BLaER1 (cell line): ENCODE measurements around the gene SUPT3H.

Experiments used
- H3K27ac ChIP-seq: shearing (Covaris generic); formaldehyde crosslinking; 2 replicates; pipeline ENCODE4 v1.8.1; 2022
- H3K27me3 ChIP-seq: shearing (Covaris generic); formaldehyde crosslinking; 2 replicates; pipeline ENCODE4 v1.8.1; 2022
- H3K36me3 ChIP-seq: shearing (Covaris generic); formaldehyde crosslinking; 2 replicates; pipeline ENCODE4 v1.8.1; 2022
- H3K4me1 ChIP-seq: shearing (Covaris generic); formaldehyde crosslinking; 2 replicates; pipeline ENCODE4 v1.8.1; 2022
- H3K4me2 ChIP-seq: shearing (Covaris generic); formaldehyde crosslinking; 2 replicates; pipeline ENCODE4 v1.8.1; 2022
- H3K4me3 ChIP-seq: shearing (Covaris generic); formaldehyde crosslinking; 2 replicates; pipeline ENCODE4 v1.8.1; 2022
- H3K9ac ChIP-seq: shearing (Covaris generic); formaldehyde crosslinking; 2 replicates; pipeline ENCODE4 v1.8.1; 2022
- H3K9me3 ChIP-seq: shearing (Covaris generic); formaldehyde crosslinking; 2 replicates; pipeline ENCODE4 v1.8.1; 2022
- H4K20me1 ChIP-seq: shearing (Covaris generic); formaldehyde crosslinking; 2 replicates; pipeline ENCODE4 v1.8.1; 2022
- Cebpa-rat ChIP-seq: shearing (Covaris generic); IDR thresholded peaks from 2 replicates; pipeline ENCODE4 v1.8.1; 2022

Gene SUPT3H

DNA sequence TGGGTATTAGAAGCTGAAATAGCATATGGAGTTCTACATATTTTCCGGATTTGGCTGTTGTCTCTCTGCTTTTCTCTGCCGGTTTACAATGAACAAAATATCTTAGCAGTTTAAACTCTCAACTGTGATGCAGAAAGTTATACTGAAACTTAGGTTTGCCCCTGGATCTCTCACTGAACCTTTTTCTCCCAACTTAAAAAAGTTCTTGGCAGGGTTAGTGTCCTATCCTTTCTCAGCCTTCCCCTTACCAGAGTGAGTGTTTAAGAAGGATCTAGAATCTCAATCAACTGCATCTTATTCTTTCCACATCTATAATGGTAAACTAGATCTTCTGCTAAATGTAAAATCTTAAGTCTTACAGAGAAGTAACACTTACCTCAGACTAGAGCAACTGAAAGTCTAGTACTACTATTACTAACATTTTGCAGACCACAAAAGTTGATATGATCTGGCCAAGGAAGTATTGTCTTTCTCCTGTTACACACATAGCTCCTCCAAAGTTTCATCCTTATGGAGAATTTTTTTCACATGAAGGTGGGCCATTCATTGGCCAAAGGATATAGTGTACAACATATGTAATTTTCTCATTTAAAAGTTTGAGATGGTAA, 441.9 kb downstream of the SUPT3H start:
- no peaks in the 10 kb centered on the region for H3K27me3 ChIP-seq

DNA sequence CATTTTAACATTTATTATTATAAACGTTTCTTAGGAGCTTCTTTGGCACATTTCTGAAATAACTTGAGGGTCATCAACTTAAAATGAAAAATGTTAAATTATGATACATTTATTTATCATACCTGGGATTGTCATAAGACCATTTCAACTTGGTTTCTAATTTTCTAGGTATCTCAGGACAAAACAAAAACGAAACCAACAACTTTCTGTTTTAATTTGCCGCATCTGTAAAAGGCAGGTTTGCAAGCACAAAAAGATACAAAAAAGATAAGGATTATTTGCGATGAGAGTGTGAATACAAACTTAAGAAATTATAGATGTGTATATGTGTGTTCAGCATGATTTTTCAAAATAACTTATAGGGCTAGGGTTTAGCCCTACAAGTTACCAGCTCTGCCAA, 444.6 kb downstream of the SUPT3H start:
- no peaks in the 10 kb centered on the region for H3K9me3 ChIP-seq
- no peaks in the 10 kb centered on the region for H4K20me1 ChIP-seq
- no peak overlapping the region for H3K4me2 ChIP-seq
- H3K27ac ChIP-seq = no peak overlapping the region
- H3K27me3 ChIP-seq = no peaks in the 10 kb centered on the region
- no peak overlapping the region for H3K4me3 ChIP-seq
- TF ChIP-seq Cebpa-rat = no peak
- H3K9ac ChIP-seq = no peak overlapping the region
- no peaks in the 10 kb centered on the region for H3K36me3 ChIP-seq
- no peaks in the 10 kb centered on the region for H3K4me1 ChIP-seq

More for the DNA sequence above, 441.9 kb downstream of the SUPT3H start:
- Histone ChIP-seq H3K4me1 (no peaks in the 10 kb centered on the region), H4K20me1 (no peaks in the 10 kb centered on the region), H3K27ac (no peak overlapping the region), H3K4me2 (no peak overlapping the region), H3K36me3 (no peaks in the 10 kb centered on the region), H3K9me3 (no peaks in the 10 kb centered on the region), H3K4me3 (no peak overlapping the region), H3K9ac (no peak overlapping the region)
- TF ChIP-seq Cebpa-rat = no peak

DNA sequence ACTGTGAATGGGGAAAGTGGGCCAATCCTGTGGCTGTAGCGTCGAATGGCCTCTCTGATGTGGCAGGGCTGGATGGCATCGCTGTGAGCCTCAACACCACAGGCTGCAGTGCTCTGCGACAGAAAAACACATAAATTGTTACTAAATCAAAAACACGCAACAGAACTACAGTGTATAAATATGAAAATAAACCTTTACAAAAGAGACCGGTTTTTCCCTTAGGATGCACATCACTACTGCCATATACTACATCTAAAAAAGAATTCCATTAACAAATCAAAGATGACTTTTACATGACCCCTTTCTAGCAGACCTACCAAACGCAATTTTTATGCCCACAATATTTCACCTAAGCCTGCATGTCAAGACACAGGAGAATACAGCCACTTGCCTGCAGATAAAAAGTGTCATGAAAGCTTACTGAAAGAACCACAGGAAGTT, 445.1 kb downstream of the SUPT3H start:
- Histone ChIP-seq H3K4me1 (no peaks in the 10 kb centered on the region), H4K20me1 (no peaks in the 10 kb centered on the region), H3K36me3 (no peaks in the 10 kb centered on the region), H3K9ac (no peak overlapping the region), H3K27me3 (no peaks in the 10 kb centered on the region), H3K27ac (no peak overlapping the region), H3K4me2 (no peak overlapping the region), H3K4me3 (no peak overlapping the region), H3K9me3 (no peaks in the 10 kb centered on the region)
- TF ChIP-seq Cebpa-rat = no peak

DNA sequence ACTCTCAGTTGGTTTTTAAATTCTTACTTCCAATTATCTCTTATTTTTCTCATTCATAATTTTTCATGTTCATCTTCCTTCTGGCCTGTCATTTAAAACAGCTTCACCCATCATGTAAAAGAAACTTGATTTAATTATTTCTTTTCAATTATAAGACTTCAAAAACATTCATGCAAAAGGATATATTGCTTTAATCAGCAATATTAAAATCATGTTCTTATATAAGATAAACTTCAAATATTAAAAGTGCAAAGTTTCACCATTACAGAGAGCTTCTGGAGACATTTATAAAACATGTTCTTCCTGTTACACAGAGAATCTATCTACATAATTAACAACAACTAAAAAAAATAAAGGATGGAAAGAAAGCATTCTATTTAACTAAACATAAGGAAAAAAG, 446.3 kb downstream of the SUPT3H start:
- Histone ChIP-seq H3K9ac (no peak overlapping the region), H4K20me1 (no peaks in the 10 kb centered on the region), H3K4me2 (no peak overlapping the region), H3K4me1 (no peaks in the 10 kb centered on the region), H3K27ac (no peak overlapping the region), H3K36me3 (no peaks in the 10 kb centered on the region), H3K27me3 (no peaks in the 10 kb centered on the region), H3K9me3 (no peaks in the 10 kb centered on the region), H3K4me3 (no peak overlapping the region)
- no peak for TF ChIP-seq Cebpa-rat

DNA sequence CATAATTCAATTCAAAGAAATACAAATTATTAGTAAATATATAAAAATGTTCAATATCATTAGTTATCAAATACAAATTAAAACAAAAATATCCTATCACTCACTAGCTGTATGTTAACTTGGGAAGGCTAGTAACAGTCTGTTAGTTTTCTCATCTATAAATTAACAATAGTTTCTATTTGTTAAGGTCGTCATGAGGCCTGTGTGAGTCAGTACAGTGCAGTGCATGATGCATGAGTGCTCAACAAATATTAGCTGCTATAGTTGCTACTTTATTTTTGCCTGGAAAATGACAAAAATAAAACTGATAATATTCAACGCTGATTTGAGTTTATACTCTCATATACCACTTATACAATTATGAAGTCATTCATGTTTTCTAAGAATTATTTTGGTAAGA, 451.2 kb downstream of the SUPT3H start:
- H4K20me1 ChIP-seq = no peaks in the 10 kb centered on the region
- H3K4me2 ChIP-seq = no peak overlapping the region
- no peak overlapping the region for H3K9ac ChIP-seq
- no peak overlapping the region for H3K27ac ChIP-seq
- TF ChIP-seq Cebpa-rat = no peak
- H3K36me3 ChIP-seq = no peaks in the 10 kb centered on the region
- no peaks in the 10 kb centered on the region for H3K4me1 ChIP-seq
- H3K4me3 ChIP-seq = no peak overlapping the region
- H3K9me3 ChIP-seq = no peaks in the 10 kb centered on the region
- no peaks in the 10 kb centered on the region for H3K27me3 ChIP-seq

DNA sequence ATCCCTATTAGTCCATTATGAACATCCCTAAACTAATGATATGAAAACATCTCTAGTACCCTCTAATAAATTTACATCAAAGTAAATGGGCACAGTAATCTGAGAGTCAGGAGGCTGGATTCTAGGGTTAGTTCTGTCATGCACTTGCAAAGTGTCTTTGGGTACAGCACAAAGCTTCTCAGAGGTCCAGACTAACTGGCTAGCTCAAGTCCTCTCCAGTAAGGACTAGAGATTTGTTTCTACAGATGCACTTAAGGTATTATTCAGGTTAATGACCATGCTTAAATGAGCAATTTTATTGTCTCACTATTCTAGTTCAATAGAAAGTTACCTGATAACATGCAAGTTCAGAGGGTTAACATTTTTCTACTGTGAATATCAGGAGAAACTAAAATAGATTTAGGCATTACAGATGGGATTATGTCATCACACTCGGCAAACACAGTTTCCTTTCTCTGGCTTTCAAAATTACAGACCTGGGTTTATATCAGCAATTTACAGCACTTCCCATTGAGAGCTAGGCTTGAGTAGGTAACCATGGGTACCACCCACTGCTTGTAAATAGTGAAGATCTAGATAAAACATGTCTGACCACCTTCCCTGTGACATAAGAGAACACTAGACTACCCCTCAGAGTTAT, 452.5 kb downstream of the SUPT3H start:
- no peak overlapping the region for H3K4me3 ChIP-seq
- no peak for TF ChIP-seq Cebpa-rat
- no peaks in the 10 kb centered on the region for H4K20me1 ChIP-seq
- no peaks in the 10 kb centered on the region for H3K36me3 ChIP-seq
- no peaks in the 10 kb centered on the region for H3K27me3 ChIP-seq
- no peaks in the 10 kb centered on the region for H3K4me1 ChIP-seq
- no peak overlapping the region for H3K9ac ChIP-seq
- no peak overlapping the region for H3K4me2 ChIP-seq
- H3K9me3 ChIP-seq = no peaks in the 10 kb centered on the region
- H3K27ac ChIP-seq = no peak overlapping the region

DNA sequence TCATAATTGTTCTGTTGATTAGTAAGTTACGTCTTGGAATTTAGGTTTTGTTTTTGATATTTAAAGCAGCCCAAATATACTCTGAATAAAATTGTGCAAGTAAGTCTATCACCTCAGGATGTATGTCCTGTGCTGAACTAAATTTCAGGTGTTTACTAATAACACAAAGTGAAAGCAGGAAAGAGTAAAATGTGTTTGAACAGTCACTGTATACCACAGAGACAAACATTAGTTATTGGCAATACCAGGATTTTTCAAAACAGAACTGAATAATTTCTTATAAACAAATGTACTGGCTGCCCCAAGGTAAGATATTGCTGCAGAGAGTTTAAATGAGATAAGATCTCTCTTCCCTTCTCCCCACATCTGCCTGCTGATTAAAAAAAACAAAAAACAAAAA, 454.3 kb downstream of the SUPT3H start:
- Histone ChIP-seq H3K4me1 (no peaks in the 10 kb centered on the region), H3K27ac (no peak overlapping the region), H4K20me1 (no peaks in the 10 kb centered on the region), H3K4me3 (no peak overlapping the region), H3K36me3 (no peaks in the 10 kb centered on the region), H3K4me2 (no peak overlapping the region), H3K27me3 (no peaks in the 10 kb centered on the region), H3K9me3 (no peaks in the 10 kb centered on the region), H3K9ac (no peak overlapping the region)
- TF ChIP-seq Cebpa-rat = no peak

DNA sequence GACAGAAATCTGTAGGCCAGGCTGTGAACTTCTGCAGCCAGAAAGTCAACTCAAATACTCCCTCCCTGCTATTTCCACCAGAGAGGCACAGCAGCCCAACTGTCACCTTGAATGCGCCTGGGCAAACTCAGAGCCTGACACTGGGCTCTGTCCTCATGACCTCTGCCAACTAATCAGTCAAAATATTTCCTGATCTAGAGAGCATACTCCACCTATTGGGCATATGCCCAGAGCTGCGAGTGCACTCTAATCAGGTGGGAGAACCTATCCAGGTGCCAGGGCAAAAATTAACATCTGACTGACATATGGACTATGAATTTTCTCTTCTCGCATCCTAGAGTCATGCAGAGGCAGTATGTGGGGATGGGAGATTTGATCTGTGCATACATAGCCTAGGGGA, 455.9 kb downstream of the SUPT3H start:
- no peak overlapping the region for H3K27ac ChIP-seq
- H4K20me1 ChIP-seq = no peaks in the 10 kb centered on the region
- H3K9ac ChIP-seq = no peak overlapping the region
- TF ChIP-seq Cebpa-rat = no peak
- no peaks in the 10 kb centered on the region for H3K36me3 ChIP-seq
- no peaks in the 10 kb centered on the region for H3K27me3 ChIP-seq
- no peak overlapping the region for H3K4me3 ChIP-seq
- H3K9me3 ChIP-seq = no peaks in the 10 kb centered on the region
- H3K4me1 ChIP-seq = no peaks in the 10 kb centered on the region
- H3K4me2 ChIP-seq = no peak overlapping the region

DNA sequence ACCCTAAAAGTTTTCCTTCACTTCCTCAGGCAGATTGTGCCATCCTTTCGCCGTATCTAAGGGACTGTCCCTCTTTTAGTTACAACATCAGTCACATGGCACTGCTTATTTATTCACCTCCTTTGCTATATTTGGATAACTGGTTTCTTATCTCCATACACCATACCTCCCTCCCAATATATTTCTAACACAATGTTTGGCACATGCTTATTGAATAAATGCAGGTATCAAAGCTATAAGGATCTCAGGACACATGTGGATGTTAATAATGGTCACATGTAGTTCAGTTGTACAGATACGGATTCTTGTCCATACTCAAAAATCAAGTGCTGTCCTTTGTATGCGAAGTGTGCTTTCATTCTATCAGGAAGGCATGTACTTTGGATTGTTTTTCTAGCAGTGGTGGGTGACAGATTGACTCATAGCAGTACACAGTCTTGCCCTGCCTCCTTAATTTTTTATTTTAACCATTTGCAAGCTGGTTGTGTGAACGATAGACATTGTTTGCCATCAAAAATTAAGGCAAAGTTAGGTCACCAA, 456.7 kb downstream of the SUPT3H start:
- Histone ChIP-seq H3K27ac (no peak overlapping the region), H4K20me1 (no peaks in the 10 kb centered on the region), H3K9me3 (no peaks in the 10 kb centered on the region), H3K4me3 (no peak overlapping the region), H3K27me3 (no peaks in the 10 kb centered on the region), H3K4me1 (no peaks in the 10 kb centered on the region), H3K9ac (no peak overlapping the region), H3K36me3 (no peaks in the 10 kb centered on the region), H3K4me2 (no peak overlapping the region)
- no peak for TF ChIP-seq Cebpa-rat

DNA sequence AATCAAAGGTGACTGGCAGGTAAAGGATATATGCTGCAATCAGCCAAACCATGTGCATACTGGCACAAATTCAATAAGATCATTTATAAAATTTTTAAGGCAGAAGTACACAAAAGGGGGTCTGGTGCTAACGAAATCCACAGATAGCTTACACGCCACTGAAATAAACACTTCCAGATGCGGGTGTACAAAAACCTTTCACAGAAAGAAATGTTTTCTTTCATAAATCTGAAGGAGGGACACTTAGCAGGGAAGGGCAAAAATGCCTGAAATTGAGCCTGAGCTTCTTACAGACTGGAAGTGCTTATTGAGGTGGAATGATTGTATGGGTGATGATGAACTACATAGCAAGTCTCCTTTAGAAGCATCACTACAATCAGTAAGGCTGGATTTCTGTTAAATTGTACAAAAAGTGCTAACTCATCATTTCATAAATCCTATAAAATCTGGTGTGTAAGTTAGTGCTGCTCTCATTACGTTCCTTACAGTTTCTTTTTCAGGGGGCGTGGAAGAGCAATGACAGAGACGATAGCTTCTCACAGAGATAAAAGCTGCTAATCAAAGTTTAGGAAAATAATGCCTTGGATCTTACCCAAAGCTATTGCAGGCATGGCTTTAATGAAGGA, 458.9 kb downstream of the SUPT3H start:
- Histone ChIP-seq H3K9me3 (no peaks in the 10 kb centered on the region), H3K27me3 (no peaks in the 10 kb centered on the region), H3K4me3 (no peak overlapping the region), H3K9ac (no peak overlapping the region), H3K36me3 (no peaks in the 10 kb centered on the region), H3K4me2 (no peak overlapping the region), H4K20me1 (no peaks in the 10 kb centered on the region), H3K4me1 (no peaks in the 10 kb centered on the region), H3K27ac (no peak overlapping the region)
- no peak for TF ChIP-seq Cebpa-rat
